BLaER1 (cell line): Measurements from ENCODE around the gene REX1BD.
"Not testable (repeated sequence)": the region's sequence is repeated elsewhere in the genome, so short reads cannot be mapped to it uniquely, and the experiment has no call there.

Source experiments
- H3K27ac ChIP-seq: shearing (Covaris generic); formaldehyde crosslinking; 2 replicates; pipeline ENCODE4 v1.8.1; 2022
- H3K27me3 ChIP-seq: shearing (Covaris generic); formaldehyde crosslinking; 2 replicates; pipeline ENCODE4 v1.8.1; 2022
- H3K36me3 ChIP-seq: shearing (Covaris generic); formaldehyde crosslinking; 2 replicates; pipeline ENCODE4 v1.8.1; 2022
- H3K4me1 ChIP-seq: shearing (Covaris generic); formaldehyde crosslinking; 2 replicates; pipeline ENCODE4 v1.8.1; 2022
- H3K4me2 ChIP-seq: shearing (Covaris generic); formaldehyde crosslinking; 2 replicates; pipeline ENCODE4 v1.8.1; 2022
- H3K4me3 ChIP-seq: shearing (Covaris generic); formaldehyde crosslinking; 2 replicates; pipeline ENCODE4 v1.8.1; 2022
- H3K9ac ChIP-seq: shearing (Covaris generic); formaldehyde crosslinking; 2 replicates; pipeline ENCODE4 v1.8.1; 2022
- H3K9me3 ChIP-seq: shearing (Covaris generic); formaldehyde crosslinking; 2 replicates; pipeline ENCODE4 v1.8.1; 2022
- H4K20me1 ChIP-seq: shearing (Covaris generic); formaldehyde crosslinking; 2 replicates; pipeline ENCODE4 v1.8.1; 2022
- Cebpa-rat ChIP-seq: shearing (Covaris generic); IDR thresholded peaks from 2 replicates; pipeline ENCODE4 v1.8.1; 2022

Gene REX1BD

GRCh38 chr19:18593367-18594095 is 4.9 kb downstream of the REX1BD start:
- Histone ChIP-seq H3K4me3 (peak overlapping the region; percentile 54), H4K20me1 (peaks cover 44% of the 10 kb centered on the region), H3K4me1 (peaks cover 91% of the 10 kb centered on the region), H3K9ac (peak overlapping the region; percentile 48), H3K27me3 (peaks cover 20% of the 10 kb centered on the region; the same call in 1 of the 2 replicates), H3K27ac (no peak overlapping the region), H3K9me3 (no peaks in the 10 kb centered on the region), H3K4me2 (peak overlapping the region; percentile 96), H3K36me3 (peaks cover 21% of the 10 kb centered on the region)
- no peak for TF ChIP-seq Cebpa-rat

DNA sequence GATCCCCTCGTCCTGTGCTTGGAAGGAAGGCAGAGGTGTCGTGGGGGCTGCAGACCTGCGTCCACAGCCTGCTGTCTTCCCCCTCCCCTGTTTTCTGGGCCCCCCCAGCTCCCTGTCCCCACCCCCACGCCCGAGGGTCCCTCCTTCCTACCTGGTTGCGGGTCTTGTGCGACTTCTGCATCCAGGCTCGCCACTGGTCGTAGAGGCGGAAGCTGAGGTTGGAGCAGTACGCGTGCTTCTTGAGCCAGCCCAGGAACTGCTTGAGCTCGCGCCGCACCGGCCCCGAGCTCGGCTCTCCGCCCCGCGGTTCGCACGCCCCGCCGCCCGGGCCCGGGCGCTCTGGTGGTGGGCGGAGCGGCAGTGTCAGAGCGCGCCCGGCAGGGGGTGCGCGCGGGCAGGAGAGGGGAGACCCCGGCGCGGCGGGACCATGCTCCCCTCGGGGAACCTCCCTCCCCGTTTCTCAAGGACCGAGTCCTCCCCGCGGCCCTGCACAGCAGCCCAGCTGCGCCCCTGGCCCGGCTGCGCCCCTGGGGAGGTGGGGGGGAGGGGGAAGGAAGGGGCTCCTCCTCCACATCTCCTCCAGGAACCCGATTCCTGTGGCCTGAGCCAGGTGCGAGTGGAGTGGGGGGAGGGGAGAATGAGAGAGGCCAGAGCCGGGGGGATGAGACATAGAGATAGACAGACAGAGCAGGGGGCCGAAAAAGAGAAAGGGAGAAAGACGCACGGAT is 5.7 kb downstream of the REX1BD start:
- Histone ChIP-seq H3K9me3 (no peaks in the 10 kb centered on the region), H3K27ac (peak overlapping the region; percentile 35; the same call in 1 of the 2 replicates), H4K20me1 (peaks cover 44% of the 10 kb centered on the region), H3K4me1 (peaks cover 88% of the 10 kb centered on the region), H3K4me3 (peak overlapping the region; percentile 54), H3K9ac (peak overlapping the region; percentile 53; the same call in 1 of the 2 replicates), H3K4me2 (peak overlapping the region; percentile 96), H3K27me3 (peaks cover 26% of the 10 kb centered on the region; the same call in 1 of the 2 replicates), H3K36me3 (peaks cover 21% of the 10 kb centered on the region)
- TF ChIP-seq Cebpa-rat = no peak

DNA sequence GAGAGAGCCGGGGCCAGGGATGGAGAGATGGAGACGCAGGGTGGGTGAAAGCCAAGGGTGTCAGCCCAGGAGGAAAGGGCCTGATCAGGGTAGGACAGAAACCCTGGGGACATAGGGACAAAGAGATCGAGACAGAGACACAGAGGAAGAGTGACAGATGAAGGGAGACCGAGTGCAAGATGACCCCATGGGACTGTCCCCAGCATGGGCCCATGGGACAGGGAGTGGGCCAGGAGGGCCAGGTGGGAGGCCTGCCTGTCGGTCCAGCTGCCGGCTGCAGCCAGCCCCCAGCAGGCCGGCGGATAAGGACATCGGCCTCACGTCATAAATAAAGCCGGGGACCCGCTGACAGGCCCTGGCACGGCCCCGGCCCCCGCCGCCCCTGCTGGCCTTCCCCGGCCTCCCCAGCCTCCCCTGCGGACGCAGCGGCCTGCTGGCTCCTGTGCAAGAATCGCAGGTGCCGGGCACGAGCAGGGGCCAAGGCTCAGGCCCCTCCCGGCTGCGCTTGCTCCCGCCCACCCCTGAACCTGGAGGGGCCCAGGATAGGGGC is 6.3 kb downstream of the REX1BD start:
- H3K27ac ChIP-seq = peak overlapping the region; percentile 35; the same call in 1 of the 2 replicates
- no peak for TF ChIP-seq Cebpa-rat
- no peaks in the 10 kb centered on the region for H3K9me3 ChIP-seq
- H4K20me1 ChIP-seq = peaks cover 44% of the 10 kb centered on the region
- H3K27me3 ChIP-seq = peaks cover 30% of the 10 kb centered on the region; the same call in 1 of the 2 replicates
- H3K4me2 ChIP-seq = peak overlapping the region; percentile 96
- peak overlapping the region; percentile 53; the same call in 1 of the 2 replicates for H3K9ac ChIP-seq
- H3K4me1 ChIP-seq = peaks cover 82% of the 10 kb centered on the region
- peak overlapping the region; percentile 54; the same call in 1 of the 2 replicates for H3K4me3 ChIP-seq
- H3K36me3 ChIP-seq = peaks cover 21% of the 10 kb centered on the region

DNA sequence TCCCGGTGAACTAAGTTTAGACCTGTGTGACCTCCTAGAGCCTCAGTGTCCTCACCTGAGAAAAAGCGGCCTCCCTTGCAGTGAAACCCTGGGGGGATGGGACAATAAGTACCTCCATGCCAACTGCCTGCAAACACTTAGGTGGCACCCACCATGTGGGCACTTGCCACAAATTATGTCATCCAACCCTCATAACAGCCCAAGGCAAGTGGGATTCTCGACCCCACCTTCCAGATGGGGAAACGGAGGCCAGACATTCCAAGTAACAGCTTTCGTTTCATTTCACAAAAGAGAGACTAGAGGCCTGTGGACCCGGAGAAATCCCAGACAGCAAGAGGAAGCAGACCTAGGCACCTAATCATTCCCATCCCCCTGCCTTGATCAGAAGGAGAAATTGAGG is 6.9 kb downstream of the REX1BD start:
- no peak for TF ChIP-seq Cebpa-rat
- peak overlapping the region; percentile 96; the same call in 1 of the 2 replicates for H3K4me2 ChIP-seq
- H3K9ac ChIP-seq = no peak overlapping the region
- no peak overlapping the region for H3K4me3 ChIP-seq
- peaks cover 43% of the 10 kb centered on the region for H4K20me1 ChIP-seq
- no peak overlapping the region for H3K27ac ChIP-seq
- H3K9me3 ChIP-seq = no peaks in the 10 kb centered on the region
- peaks cover 18% of the 10 kb centered on the region for H3K36me3 ChIP-seq
- H3K4me1 ChIP-seq = peaks cover 76% of the 10 kb centered on the region
- H3K27me3 ChIP-seq = peaks cover 31% of the 10 kb centered on the region

GRCh38 chr19:18596752-18597157 is 8.2 kb downstream of the REX1BD start:
- Histone ChIP-seq H3K9ac (no peak overlapping the region), H3K36me3 (peaks cover 6% of the 10 kb centered on the region; the same call in 1 of the 2 replicates), H3K4me2 (peak overlapping the region; percentile 55)

GRCh38 chr19:18597809-18598660 is 9.4 kb downstream of the REX1BD start:
- Histone ChIP-seq H4K20me1 (peaks cover 40% of the 10 kb centered on the region), H3K27me3 (peaks cover 56% of the 10 kb centered on the region), H3K4me1 (peaks cover 51% of the 10 kb centered on the region), H3K9ac (no peak overlapping the region), H3K9me3 (no peaks in the 10 kb centered on the region), H3K27ac (no peak overlapping the region), H3K4me3 (no peak overlapping the region), H3K4me2 (peak overlapping the region; percentile 55), H3K36me3 (no peaks in the 10 kb centered on the region)
- TF ChIP-seq Cebpa-rat = no peak

More at GRCh38 chr19:18596752-18597157, 8.2 kb downstream of the REX1BD start:
- H3K27me3 ChIP-seq = peaks cover 43% of the 10 kb centered on the region
- TF ChIP-seq Cebpa-rat = no peak
- peaks cover 64% of the 10 kb centered on the region for H3K4me1 ChIP-seq
- no peak overlapping the region for H3K27ac ChIP-seq
- H3K4me3 ChIP-seq = no peak overlapping the region
- no peaks in the 10 kb centered on the region for H3K9me3 ChIP-seq
- peaks cover 35% of the 10 kb centered on the region for H4K20me1 ChIP-seq

DNA sequence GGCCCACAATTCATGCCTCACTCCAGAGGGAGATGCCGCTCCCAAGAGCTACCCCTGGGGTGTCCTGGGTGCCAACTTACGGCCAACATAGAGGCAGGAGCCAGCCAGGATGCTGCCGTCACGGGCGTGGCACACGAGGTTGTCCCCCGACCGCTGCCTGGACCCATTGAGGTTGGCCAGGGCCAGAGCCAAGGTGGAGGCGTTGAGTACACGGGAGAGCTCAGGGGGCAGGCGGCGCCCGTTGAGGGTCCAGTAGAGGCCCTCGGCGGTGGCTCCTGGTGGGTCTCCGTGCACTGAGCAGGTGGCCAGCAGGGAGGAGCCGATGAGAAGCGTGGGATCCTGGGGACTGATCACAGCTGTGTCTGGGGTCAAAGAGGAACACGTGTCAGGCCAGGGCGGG is 10.9 kb downstream of the REX1BD start:
- no peak overlapping the region for H3K4me3 ChIP-seq
- peaks cover 71% of the 10 kb centered on the region for H3K27me3 ChIP-seq
- H4K20me1 ChIP-seq = peaks cover 46% of the 10 kb centered on the region
- no peak overlapping the region for H3K9ac ChIP-seq
- no peak for TF ChIP-seq Cebpa-rat
- H3K36me3 ChIP-seq = no peaks in the 10 kb centered on the region
- H3K27ac ChIP-seq = no peak overlapping the region
- H3K9me3 ChIP-seq = no peaks in the 10 kb centered on the region
- no peak overlapping the region for H3K4me2 ChIP-seq
- H3K4me1 ChIP-seq = peaks cover 37% of the 10 kb centered on the region

DNA sequence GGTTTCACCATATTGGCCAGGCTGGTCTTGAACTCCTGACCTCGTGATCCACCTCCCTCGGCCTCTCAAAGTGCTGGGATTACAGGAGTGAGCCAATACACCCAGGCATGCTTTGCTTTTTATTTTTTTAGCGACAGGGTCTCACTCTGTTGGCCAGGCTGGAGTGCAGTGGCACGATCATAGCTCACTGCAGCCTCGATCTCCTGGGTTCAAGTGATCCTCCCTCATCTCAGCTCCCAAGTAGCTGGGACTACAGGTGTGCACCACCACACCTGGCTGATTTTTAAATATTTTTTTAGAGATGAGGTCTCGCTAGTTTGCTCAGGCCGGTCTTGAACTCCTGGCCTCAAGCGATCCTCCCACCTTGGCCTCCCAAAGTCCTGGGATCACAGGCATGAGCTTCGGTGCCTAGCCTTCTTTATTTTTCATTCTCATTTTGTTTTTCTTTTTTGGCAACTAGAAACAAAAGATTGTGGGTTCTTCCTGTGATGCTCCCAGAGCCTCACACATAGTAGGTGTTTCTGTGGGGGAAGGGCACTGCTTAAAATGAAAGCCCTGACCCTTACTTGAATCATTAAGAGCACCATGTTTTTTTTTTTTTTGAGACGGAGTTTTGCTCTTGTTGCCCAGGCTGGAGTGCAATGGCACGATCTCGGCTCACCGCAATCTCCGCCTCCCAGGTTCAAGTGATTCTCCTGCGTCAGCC is 12.2 kb downstream of the REX1BD start:
- not testable (repeated sequence) for H3K27ac ChIP-seq, H3K9me3 ChIP-seq, H3K4me3 ChIP-seq, H3K9ac ChIP-seq, H3K4me2 ChIP-seq, H3K36me3 ChIP-seq
- H3K27me3 ChIP-seq = peaks cover 77% of the 10 kb centered on the region
- H3K4me1 ChIP-seq = peaks cover 29% of the 10 kb centered on the region
- H4K20me1 ChIP-seq = peaks cover 46% of the 10 kb centered on the region

DNA sequence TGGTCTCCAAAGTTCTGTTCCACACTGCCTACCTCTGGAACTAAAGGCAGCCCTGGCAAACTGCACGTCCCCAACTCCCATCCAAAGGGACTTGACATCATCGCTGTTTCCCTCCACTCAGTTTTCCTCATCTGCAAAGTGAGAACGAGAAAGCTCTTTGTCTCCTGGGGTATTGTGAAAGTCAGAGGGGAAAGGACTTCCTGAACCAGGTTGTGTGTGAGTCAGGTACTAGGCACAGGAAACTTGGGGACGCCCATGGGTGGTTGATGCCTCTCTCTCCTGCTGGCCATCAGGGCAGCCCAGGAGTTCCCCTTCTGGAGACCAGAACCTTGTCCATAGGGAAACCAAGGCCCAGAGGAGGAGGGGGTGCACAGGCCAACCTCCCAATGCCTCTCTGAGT is 13.3 kb downstream of the REX1BD start:
- H3K27me3 ChIP-seq = peaks cover 81% of the 10 kb centered on the region
- peaks cover 45% of the 10 kb centered on the region for H4K20me1 ChIP-seq
- peaks cover 27% of the 10 kb centered on the region for H3K4me1 ChIP-seq
- no peaks in the 10 kb centered on the region for H3K9me3 ChIP-seq
- no peak overlapping the region for H3K4me2 ChIP-seq
- no peak for TF ChIP-seq Cebpa-rat
- H3K27ac ChIP-seq = no peak overlapping the region
- H3K4me3 ChIP-seq = no peak overlapping the region
- H3K36me3 ChIP-seq = no peaks in the 10 kb centered on the region
- no peak overlapping the region for H3K9ac ChIP-seq
